Common myeloid progenitor, CD34-positive (primary cell): ENCODE measurements around the gene CLDN22.
"Not testable (repeated sequence)": the region's sequence is repeated elsewhere in the genome, so short reads cannot be mapped to it uniquely, and the experiment has no call there.

Source experiments
- CTCF ChIA-PET: fragments of 350-600 bp; sonication (Branson Sonifier 250); formaldehyde crosslinking; loops from one replicate; lab custom pipeline; 2021; ENCODE audit warnings: antibody characterized with exemption; lab: Charles Lee
- POLR2A ChIA-PET: fragments of 350-600 bp; sonication (Branson Sonifier 250); formaldehyde crosslinking; loops from one replicate; lab custom pipeline; 2021; ENCODE audit warnings: antibody characterized with exemption; lab: Charles Lee
- DNase-seq, 3 donors: peaks; one replicate each; pipeline versions ENCODE4 v3.0.0 to v3.0.0-alpha.2; 2013
- H3K27ac ChIP-seq, 2 experiments: 1 replicate in 1 of 2; 2 replicates in 1 of 2; pipeline ENCODE4 v1.7.0; 2013; ENCODE audit warnings: inconsistent platforms in 2 of 2, low read length in 2 of 2, mild to moderate bottlenecking in 2 of 2, low read depth in 1 of 2, moderate library complexity in 1 of 2; ENCODE audit not compliant: severe bottlenecking in 2 of 2, insufficient read depth in 1 of 2, poor library complexity in 1 of 2
- H3K27me3 ChIP-seq, 5 experiments: replicated peaks in 2 of 5; 1 replicate in 3 of 5; 2 replicates in 2 of 5; pipeline versions ENCODE4 v1.6.1 to v1.7.0; 2013; ENCODE audit warnings: low read length in 4 of 5, mild to moderate bottlenecking in 2 of 5, moderate library complexity in 2 of 5, inconsistent platforms in 1 of 5; ENCODE audit not compliant: insufficient read depth in 5 of 5, control insufficient read depth in 4 of 5
- H3K36me3 ChIP-seq, 4 experiments: 1 replicate in 2 of 4; 2 replicates in 2 of 4; pipeline versions ENCODE4 v1.6.1 to v1.7.0; 2013; ENCODE audit warnings: low read length in 3 of 4, control low read depth in 1 of 4, mild to moderate bottlenecking in 1 of 4; ENCODE audit not compliant: control insufficient read depth in 4 of 4, insufficient read depth in 4 of 4
- H3K4me1 ChIP-seq, 4 experiments: 1 replicate in 3 of 4; 2 replicates in 1 of 4; pipeline versions ENCODE4 v1.6.1 to v1.7.1; 2013; ENCODE audit warnings: low read length in 3 of 4, mild to moderate bottlenecking in 3 of 4, control low read depth in 1 of 4, inconsistent platforms in 1 of 4, moderate library complexity in 1 of 4; ENCODE audit not compliant: control insufficient read depth in 4 of 4, insufficient read depth in 4 of 4; ENCODE audit errors: control extremely low read depth in 1 of 4
- H3K4me3 ChIP-seq, 7 experiments: 1 replicate in 4 of 7; 2 replicates in 3 of 7; pipeline versions ENCODE4 v1.5.1 to v1.7.0; 2013; ENCODE audit warnings: mild to moderate bottlenecking in 7 of 7, low read length in 6 of 7, moderate library complexity in 6 of 7, inconsistent platforms in 2 of 7, low read depth in 2 of 7, control low read depth in 1 of 7; ENCODE audit not compliant: insufficient read depth in 4 of 7, control insufficient read depth in 1 of 7; ENCODE audit errors: extremely low read depth in 1 of 7
- H3K9me3 ChIP-seq, 5 experiments: 1 replicate in 4 of 5; 2 replicates in 1 of 5; pipeline versions ENCODE4 v1.6.1 to v1.7.1; 2013; ENCODE audit warnings: low read length in 4 of 5, mild to moderate bottlenecking in 2 of 5, inconsistent platforms in 1 of 5, low read depth in 1 of 5, moderate library complexity in 1 of 5; ENCODE audit not compliant: control insufficient read depth in 4 of 5, insufficient read depth in 2 of 5; ENCODE audit errors: control extremely low read depth in 1 of 5
- WGBS: methylation state at CpG from one replicate; pipeline ENCODE4 v1.1.5; 2013; ENCODE audit not compliant: insufficient coverage; 5-methylcytosine and 5-hydroxymethylcytosine counted together

CLDN22 gene

DNA sequence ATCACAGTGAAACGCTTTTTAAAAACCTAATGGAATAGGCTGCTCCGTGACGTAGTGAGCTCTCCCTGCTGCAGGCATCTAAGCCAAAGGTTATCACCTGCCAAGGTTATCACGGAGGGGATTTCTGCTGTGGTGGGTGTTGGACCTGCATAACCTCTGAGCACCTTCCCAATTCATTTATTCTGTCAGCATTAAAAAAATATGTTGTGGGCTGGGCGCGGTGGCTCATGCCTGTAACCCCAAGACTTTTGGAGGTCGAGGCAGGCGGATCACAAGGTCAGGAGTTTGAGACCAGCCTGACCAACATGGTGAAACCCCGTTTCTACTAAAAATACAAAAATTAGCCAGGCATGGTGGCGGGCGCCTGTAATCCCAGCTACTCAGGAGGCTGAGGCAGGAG is 4.0 kb upstream of the CLDN22 start:
- H3K4me3 ChIP-seq, H3K27me3 ChIP-seq, H3K27ac ChIP-seq, H3K4me1 ChIP-seq, POLR2A ChIA-PET, H3K9me3 ChIP-seq, CTCF ChIA-PET, H3K36me3 ChIP-seq, DNase-seq: not testable (repeated sequence)
- 98% methylated on average over 7 of the region's 11 CpGs for WGBS

DNA sequence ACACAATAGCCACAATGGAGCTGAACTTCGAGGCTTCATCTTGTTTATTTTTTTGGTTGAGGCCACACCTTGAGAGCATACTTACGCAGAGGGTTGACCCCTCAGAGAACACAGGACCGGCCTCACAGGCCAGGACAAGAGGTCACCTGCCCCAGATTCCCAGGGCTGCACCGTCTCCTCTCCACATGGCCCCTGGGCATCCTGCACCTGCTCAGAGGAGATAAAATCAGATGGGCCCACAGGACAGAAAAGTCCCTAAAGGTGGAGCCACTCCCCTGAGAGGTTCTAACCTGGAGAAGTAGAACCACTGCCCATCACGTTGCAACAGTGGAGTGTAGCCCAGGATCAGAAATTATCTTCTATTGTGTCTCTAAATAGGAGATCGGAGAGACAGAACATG is 3.2 kb upstream of the CLDN22 start:
- H3K4me1 ChIP-seq, result no peaks in the 10 kb centered on the region
- H3K4me3 ChIP-seq, result no peak overlapping the region
- no peak for DNase-seq
- ChIA-PET CTCF (interaction anchor here (0.5 kb wide), 1 partner anchor 33 kb away, joined by 3 read pairs; no protein-coding TSS in a partner anchor), POLR2A (no interaction called here)
- H3K36me3 ChIP-seq, result no peaks in the 10 kb centered on the region
- 100% methylated on average over 4 of the region's 6 CpGs for WGBS
- H3K27ac ChIP-seq, result no peak overlapping the region
- H3K9me3 ChIP-seq, result peaks cover 0 to 7% (median 0%) of the 10 kb centered on the region in 5 experiments
- H3K27me3 ChIP-seq, result no peaks in the 10 kb centered on the region

DNA sequence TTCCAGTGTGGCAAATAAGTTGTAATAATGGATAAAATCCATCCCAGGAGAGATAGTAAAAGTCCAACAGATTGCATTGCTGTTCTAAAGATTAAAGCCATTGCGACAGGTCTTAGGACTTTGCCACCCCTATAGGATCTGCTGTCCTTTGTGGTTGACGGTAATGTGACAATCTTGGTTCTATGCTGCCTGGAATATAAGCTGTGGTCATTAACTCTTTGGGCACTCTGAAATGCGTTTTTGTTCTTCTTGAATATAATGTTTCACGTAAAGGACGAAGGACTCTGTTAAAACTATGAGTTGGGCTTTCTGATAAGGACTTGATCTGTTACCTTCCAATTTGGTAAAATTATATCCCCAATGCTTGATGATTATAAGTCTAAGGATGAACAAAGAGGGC is 2.2 kb upstream of the CLDN22 start, which contains the start of gene CLDN24:
CLDN24 (minus strand) TSS at position 101 of the 400 bp plus-strand sequence; CDS start at position 101, 0 bp downstream.
- no peak within 1 kb of the TSS for H3K27ac ChIP-seq
- H3K27me3 ChIP-seq, result no peaks in the 10 kb centered on the region
- H3K4me3 ChIP-seq, result no peak within 1 kb of the TSS
- 100% methylated on average over 3 of the region's 5 CpGs for WGBS
- peaks cover 0 to 7% (median 0%) of the 10 kb centered on the region in 5 experiments for H3K9me3 ChIP-seq
- H3K36me3 ChIP-seq, result no peaks in the 10 kb centered on the region
- DNase-seq, result no peak
- H3K4me1 ChIP-seq, result no peaks in the 10 kb centered on the region
- POLR2A ChIA-PET, result no interaction called here
- CTCF ChIA-PET, result no interaction called here

DNA sequence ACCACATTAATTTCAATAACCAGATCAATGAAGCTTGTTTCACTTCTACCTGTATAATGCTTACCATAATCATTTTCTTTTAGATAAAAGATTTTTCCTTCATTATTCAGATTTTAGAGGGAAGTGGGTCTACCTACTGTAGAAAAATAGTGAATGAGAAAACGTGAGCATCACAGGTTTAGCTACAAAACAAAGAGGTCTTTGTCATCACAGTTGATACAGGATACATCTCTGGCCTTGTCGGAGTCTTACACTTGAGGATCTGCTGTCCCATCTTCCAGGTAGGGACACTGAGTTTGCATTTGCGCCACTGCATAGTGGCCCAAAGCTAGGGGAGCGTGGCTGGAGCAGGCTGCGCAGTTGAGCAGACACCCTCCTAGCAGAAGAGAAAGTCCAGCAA is 1.4 kb upstream of the CLDN22 start:
- ChIA-PET CTCF (no interaction called here), POLR2A (no interaction called here)
- WGBS, result 98% methylated on average over 4 of the region's 5 CpGs
- Histone ChIP-seq H3K4me3 (no peak overlapping the region), H3K27me3 (no peaks in the 10 kb centered on the region), H3K9me3 (peaks cover 0 to 3% (median 0%) of the 10 kb centered on the region in 5 experiments), H3K27ac (no peak overlapping the region), H3K4me1 (no peaks in the 10 kb centered on the region), H3K36me3 (no peaks in the 10 kb centered on the region)
- no peak for DNase-seq

DNA sequence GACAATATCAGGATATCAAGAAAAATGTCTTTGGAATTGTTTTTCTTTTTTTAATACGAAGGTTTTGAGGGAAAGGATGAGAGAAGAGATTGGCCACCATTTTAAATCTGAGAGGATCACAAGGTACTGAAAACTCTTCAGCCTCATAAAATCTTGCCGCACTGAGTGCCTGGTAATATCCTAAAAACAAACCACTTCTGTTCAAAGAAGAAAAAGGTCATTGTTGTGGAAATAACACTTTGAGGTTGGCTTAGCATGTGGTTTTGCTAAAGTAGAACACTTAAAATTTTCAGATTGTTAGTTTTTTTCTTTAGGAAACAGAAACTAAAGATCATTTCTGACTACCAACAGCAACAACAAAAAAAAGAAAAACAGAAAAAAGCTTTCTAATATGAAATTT is 1.0 kb upstream of the CLDN22 start:
- no CpG with 5 or more reads among the region's 2 CpGs for WGBS
- Histone ChIP-seq H3K27ac (no peak overlapping the region), H3K27me3 (no peaks in the 10 kb centered on the region), H3K4me3 (no peak overlapping the region), H3K36me3 (no peaks in the 10 kb centered on the region), H3K4me1 (no peaks in the 10 kb centered on the region), H3K9me3 (no peaks in the 10 kb centered on the region)
- ChIA-PET POLR2A (no interaction called here), CTCF (no interaction called here)
- peak in 2 of 3 donors; percentile 3 to 17 for DNase-seq

DNA sequence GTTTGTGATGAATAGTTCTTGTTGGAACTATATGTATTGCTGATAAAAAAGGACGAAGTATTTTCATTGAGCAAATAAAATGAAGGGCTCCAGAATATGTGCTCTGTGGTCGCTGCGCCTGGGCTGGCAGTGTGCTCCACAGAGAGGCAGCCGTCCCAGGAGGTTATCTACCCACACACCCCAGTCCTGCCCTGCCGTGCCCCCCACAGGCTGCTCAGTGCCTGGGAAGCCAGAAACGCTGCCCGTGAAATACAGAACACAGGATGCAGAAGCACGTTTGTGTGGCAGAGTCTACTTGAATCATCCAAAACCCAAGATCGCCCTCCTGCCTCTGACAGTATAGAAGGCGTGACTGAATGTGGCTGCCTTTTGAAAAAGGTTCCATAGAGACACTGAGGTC is 1.4 kb downstream of the CLDN22 start:
- 97% methylated on average over 10 of the region's 10 CpGs for WGBS
- Histone ChIP-seq H3K4me3 (no peak overlapping the region), H3K9me3 (no peaks in the 10 kb centered on the region), H3K27me3 (no peaks in the 10 kb centered on the region), H3K36me3 (peaks cover 0 to 4% (median 1%) of the 10 kb centered on the region in 4 experiments), H3K27ac (no peak overlapping the region), H3K4me1 (no peaks in the 10 kb centered on the region)
- ChIA-PET CTCF (no interaction called here), POLR2A (no interaction called here)
- DNase-seq, result peak in 1 of 3 donors; percentile 1

DNA sequence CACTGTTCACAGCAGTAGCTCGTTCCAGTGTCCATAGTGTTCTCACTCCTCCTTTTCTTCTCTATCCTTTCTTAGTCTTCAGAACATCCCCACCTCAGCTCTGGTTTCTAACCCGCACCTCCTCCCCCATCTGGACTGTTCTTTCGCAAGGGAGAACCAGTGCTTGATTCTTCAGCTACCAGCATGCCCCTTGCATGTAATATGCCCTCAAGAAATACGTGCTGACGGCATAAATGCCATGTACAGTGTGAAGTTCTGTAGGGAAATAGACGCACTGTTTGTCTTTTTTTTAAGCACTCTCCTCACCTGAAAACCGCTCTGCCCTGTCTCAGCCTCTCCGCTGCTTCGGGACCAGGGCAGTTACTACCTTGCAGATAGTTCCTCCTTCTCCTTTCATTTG is 5.3 kb downstream of the CLDN22 start:
- 100% methylated on average over 8 of the region's 9 CpGs for WGBS

More for the DNA sequence above, 5.3 kb downstream of the CLDN22 start:
- Histone ChIP-seq H3K36me3 (peaks cover 0 to 10% (median 1%) of the 10 kb centered on the region in 4 experiments), H3K4me3 (no peak overlapping the region), H3K4me1 (no peaks in the 10 kb centered on the region), H3K9me3 (no peaks in the 10 kb centered on the region), H3K27me3 (no peaks in the 10 kb centered on the region), H3K27ac (no peak overlapping the region)
- ChIA-PET POLR2A (no interaction called here), CTCF (interaction anchor here (0.8 kb wide), 1 partner anchor 9 kb away, joined by 3 read pairs; no protein-coding TSS in a partner anchor)
- no peak for DNase-seq
